Stimulated activated CD8-positive, alpha-beta memory T cell treated with anti-CD3 and anti-CD28 coated beads, Interleukin-15, amount 100 ng/mL, for 24 hours (primary cell): ENCODE measurements around the gene CDR2.
"Not testable (repeated sequence)": the region's sequence is repeated elsewhere in the genome, so short reads cannot be mapped to it uniquely, and the experiment has no call there.

Experiments
- DNase-seq: peaks from one replicate; pipeline ENCODE4 v3.0.0-alpha.2; 2020; ENCODE audit warnings: low read depth

Gene CDR2

GRCh38 chr16:22374311-22375116 is at the start of gene CDR2:
CDR2 (minus strand) TSS chr16:22374619; CDS start chr16:22374309, 310 bp downstream.
- peak; percentile 89 for DNase-seq

GRCh38 chr16:22423716-22424115 is 49.3 kb upstream of the CDR2 start:
- DNase-seq, result no peak

DNA sequence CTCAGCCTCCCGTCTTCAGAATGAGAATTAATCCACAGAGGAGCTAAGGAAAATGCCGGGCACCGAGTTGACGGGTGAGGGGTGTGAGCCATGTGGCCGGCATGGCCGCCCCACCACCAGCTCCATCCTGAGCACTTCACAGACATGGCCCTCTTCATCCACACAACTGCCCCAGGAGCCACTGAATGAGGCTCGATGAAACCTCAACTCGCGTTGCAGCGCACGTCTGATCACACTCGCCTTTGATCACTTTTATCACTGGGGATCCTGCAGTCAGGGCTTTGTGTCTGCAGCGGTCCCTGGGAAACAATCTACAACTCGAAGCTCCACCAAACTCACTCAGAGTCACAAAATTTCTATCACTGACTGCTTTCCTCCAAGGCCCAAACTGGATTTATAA is 46.7 kb upstream of the CDR2 start:
- DNase-seq, result no peak

DNA sequence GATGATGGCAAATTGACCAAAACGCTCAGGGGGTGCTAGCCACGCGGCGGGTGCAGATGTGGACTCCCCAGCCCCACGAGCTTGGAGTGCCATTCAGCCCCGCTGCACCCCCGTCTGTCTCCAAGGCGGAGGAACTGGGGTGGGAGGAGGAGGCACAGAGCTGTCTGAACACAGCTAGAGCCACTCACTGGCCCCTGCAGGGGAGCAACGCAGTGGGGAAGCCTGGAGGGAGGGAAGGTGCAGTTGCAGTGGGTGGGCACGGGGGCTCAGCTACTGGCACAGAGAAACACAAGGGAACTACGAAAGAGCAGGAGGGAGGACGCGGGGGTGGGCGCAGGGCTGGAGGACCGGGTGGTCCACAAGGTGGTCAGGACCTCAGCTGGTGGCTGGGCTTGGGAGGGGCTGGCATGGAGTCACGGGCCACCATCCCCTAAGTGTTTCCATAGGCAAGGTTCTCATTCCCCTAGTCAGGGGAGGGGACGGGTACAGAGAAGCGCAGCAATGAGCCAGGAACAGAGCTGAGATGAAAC is 46.3 kb upstream of the CDR2 start:
- no peak for DNase-seq

DNA sequence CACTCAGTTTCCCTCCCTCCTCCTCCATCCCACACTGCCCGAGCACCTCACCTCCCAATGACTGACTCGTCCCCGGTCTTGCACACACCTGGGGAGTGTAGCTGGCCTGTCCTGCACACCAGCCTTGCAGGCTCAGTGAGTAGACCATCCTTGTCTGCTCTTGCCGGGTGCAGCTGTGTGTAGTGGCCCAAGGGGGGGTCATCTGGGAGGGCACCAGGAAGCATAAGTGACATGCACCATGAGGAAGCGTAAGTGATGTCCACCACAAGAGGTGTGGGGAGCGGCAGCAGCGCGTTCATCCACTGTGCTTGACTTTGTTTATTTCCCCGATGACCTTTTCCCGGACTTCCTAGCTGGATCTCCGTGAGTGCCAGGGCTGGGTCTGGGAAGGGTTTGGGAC is 45.5 kb upstream of the CDR2 start:
- no peak for DNase-seq

- no peak for DNase-seq
Measured at GRCh38 chr16:22418826-22419225, 44.4 kb upstream of the CDR2 start.

DNA sequence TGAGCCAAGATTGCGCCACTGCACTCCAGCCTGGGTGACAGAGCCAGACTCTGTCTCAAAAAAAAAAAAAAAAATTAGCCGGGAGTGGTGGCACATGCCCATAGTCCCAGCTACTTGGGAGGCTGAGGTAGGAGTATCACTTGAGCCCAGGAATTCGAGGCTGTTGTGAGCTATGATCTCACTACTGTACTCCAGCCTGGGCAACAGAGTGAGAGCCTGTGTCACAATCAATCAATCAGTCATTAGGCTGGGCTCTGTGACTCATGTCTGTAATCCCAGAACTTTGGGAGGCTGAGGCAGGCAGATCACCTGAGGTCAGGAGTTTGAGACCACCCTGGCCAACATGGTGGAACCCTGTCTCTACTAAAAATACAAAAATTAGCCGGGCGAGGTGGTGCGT is 43.4 kb upstream of the CDR2 start:
- DNase-seq, result not testable (repeated sequence)

GRCh38 chr16:22417019-22417418 is 42.6 kb upstream of the CDR2 start:
- no peak for DNase-seq

- DNase-seq, result no peak
Measured at GRCh38 chr16:22413819-22414218, 39.4 kb upstream of the CDR2 start.

DNA sequence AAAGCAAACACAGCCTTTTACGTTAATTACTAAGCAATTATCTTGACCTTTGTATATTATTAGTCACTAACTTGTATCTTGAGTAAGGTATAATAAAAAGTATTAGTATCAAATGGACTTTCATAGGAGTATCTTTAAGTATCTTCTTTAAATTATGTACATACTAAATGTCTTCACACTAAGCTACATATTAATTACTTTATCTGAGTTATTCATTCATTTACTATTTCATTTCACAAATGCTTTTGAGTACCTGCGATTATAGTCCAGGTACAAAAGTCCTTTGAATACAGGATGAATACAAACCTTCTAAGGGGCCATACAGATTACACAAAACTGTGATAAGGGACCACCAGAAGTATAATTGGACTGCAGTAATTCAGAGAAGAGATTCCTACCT is 33.1 kb upstream of the CDR2 start:
- no peak for DNase-seq

DNA sequence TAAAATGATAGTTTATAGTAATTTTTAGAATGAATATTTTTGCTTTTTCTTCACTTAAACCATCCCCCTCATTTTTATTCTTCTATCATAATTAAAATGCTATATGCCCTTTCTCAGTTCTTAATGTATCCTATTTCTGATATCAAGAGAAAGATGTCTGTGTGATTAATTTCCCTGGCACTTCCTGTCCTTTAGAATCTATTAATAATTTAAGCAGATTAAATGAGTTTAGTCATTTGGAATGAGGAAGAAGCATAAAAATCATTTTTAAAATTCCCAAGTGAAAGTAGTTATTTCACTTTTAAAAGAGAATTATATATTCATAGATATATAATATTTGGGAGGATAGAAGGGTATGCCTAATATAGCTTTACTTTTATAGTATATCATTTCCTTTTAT is 27.8 kb upstream of the CDR2 start:
- no peak for DNase-seq

- no peak for DNase-seq
Measured at GRCh38 chr16:22400900-22401299, 26.5 kb upstream of the CDR2 start.

DNA sequence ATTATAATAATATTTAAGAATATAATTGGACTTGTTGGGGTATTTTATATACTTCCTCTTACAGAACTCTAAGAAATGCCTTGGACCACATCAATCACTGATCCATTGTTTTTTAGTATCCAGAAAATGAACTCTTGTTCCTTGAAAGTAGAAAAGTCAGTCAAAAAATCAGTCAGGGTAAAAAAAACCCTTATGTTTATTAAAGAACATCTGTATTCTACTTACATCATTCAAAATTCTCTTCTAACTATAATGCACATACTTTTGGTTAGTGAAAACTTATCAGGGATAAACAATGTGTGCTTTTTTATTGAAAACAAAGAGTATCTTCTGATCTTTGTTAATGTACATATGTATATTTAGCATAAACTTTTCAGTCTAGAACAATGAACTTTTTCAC is 23.5 kb upstream of the CDR2 start:
- no peak for DNase-seq

DNA sequence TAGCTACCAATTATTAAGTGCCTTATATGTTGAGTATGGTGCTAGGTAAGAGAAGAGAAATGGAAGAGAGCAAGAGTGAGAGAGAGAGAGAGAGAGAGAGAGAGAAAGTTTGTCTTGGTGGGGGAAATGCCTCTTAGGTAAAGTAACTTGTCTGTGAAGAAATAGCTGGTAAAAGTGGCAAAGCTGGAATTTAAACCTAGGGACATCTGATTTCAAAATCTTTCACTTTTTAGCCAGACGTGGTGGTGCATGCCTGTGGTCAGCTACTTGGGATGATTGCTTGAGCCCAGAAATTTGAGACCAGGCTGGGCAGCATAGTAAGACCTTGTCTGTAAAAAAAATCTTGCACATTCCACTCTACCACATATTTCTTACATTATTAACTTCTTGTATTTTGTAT is 23.0 kb upstream of the CDR2 start:
- no peak for DNase-seq

DNA sequence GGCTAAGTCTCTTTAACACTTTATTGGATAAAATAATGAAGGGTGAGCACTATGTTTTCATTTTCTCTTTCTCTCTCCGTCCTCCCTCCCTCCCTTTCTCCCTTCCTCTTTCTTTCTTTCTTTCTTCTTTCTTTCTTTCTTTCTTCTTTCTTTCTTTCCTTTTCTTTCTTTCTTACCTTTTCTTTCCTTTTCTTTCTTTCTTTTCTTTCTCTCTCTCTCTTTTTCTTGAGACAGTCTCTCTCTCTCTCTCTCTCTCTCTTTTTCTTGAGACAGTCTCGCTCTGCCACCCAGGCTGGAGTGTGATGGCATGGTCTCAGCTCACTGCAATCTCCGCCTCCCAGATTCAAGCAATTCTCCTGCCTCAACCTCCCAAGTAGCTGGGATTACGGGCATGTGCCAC is 21.5 kb upstream of the CDR2 start:
- no peak for DNase-seq

DNA sequence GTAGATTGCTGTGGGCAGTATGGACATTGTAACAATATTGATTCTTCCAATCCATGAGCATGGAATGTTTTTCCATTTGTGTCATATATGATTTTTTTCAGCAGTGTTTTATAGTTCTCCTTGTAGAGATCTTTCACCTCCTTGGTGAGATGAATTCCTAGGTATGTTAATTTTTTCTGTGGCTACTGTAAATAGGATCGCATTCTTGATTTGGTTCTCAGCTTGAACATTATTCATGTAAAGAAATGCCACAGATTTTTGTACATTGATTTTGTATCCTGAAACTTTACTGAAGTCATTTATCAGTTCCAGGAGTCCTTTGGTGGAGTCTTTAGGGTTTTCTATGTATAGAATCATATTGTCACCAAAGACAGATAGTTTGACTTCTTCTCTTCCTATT is 19.7 kb upstream of the CDR2 start:
- DNase-seq, result no peak

DNA sequence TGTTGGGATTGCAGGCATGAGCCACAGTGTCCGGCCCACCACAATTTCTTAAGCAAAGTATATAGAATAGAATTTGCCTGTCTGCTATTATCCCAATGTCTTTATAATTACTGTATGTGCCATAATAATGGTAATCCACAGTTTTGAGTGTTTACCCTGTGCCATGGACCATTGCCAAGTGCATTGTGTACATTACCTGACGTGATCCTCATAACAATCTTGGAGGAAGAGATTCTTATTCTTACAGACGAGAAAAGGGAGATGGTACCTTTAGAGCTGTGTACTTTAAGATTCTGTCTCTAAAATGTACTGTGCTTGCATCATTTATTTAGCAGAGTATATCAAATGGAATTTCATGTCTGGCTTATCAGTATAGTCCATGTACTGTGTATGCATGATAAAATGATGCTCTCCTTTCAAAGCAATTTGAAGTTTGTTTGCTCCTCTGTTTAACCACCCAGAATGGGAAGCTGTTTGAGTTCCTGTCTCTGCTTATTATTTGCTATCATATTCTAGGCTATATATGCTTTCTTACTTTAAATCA is 13.8 kb upstream of the CDR2 start:
- no peak for DNase-seq

DNA sequence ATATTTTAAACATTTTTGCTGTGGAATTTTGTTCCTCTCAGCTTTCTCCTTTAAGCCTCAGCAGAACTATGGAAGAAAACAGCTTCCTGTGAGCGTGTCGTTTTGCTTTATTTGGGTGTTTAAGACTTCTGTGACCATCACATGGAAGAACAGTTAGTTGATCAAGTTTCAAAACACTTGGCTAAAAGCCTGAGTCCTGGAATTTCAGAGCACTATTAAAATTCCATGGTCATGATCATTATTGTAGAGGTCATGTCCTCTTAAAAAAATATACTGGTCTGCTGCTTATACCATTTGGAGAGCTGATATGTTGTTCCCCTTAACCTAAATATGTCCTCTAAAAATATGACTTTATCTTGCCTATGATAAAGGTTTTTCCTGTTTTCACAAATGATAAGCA is 12.6 kb upstream of the CDR2 start:
- no peak for DNase-seq

DNA sequence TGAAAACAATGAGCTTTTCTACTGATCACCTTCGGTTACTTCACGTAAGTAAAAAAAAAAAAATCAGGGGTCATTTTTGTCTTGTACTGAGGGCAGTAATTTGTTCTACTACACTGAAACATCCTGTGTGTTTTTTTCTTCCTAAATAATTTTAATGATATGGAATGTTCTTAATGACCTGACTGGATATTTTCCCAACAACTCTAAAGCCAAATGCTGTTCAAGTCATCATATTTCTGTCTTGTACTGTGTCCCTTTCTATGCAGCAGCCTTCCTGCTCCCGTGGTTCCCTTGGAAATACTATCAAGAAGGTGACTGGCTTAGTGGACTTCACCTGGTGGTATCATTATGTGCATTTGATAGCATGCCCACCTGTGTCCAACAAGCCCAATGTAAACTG is 10.8 kb upstream of the CDR2 start:
- DNase-seq, result no peak

DNA sequence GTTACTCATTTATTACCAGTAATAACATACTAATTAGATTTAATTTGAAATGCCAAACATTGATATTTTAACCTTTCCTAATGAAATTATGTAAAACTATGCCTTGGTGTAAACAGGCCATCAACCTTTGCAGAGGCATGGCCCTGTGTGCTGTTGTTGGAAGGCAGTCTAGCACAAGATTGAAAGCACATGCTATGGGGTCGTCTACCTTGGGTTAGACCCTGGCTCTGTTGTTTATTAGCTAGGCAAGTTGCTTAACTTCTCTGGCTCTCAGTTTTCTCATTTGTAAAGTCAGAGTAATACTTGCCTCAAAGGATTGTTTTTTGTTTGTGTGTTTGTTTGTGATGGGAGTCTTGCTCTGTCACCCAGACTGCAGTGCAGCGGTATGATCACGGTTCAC is 9.4 kb upstream of the CDR2 start:
- no peak for DNase-seq

DNA sequence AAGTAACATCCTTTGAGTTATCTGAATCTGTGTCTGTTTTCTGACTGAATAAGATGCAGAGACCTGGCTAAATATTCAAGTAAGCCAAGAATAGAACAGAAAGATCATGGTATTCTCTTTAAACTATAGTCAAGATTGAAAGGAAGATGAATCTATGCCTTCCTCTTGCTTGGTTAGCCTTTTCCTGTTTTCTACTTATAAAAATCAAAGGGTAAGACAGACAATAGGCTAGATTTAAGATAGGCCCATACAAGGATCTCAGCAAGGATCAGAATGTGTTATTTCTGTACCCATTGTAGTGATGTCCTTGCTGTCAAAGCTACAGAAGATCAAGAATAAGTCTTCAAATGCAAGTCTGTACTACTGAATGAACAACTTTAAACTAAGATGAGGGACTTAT is 7.0 kb upstream of the CDR2 start:
- DNase-seq, result no peak

DNA sequence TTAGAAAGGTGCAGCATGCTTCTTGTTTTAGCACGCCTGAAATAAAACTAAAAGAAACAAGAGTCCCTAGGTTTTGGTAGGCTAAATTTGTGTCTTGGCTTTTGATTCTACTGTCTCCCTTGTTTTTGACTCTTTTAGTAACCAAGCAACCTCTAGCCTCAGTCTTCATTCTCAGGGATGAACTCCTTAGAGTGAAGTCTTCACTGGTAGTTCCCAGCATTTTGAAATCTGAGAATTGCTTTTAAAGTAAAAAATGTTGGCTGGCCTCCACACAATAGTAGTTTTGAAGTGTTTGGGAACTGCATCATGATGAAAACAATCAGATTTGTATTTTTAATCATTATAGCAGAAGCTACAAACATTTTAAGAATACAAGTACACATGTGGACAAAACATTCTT is 6.1 kb upstream of the CDR2 start:
- no peak for DNase-seq

DNA sequence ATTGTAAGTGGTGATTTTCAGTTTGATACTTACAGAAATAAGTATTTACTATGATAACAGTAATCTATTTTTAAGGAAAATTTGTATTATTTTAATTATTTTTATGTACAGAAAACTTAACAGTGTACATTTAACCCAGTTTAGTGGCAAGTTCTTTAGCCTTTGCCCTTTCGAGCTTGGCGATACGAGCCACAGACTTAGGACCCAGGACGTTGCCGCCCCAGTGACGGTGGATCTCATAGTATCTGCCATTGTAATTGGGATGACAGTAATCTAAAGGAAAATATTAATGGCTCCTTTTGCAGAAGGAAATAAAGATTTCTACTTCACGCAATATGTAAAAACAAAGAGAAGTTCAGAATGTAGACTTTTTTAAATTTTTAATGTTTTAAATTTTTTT is 5.2 kb upstream of the CDR2 start:
- DNase-seq, result no peak
